LNCAP (cell line): Measurements from ENCODE around the gene GPA33.

ENCODE experiments used
- CTCF ChIP-seq: fragments of 450-650 bp; IDR thresholded peaks from 2 replicates; pipeline ENCODE4 v1.5.1; 2017; ENCODE audit warnings: mild to moderate bottlenecking

Gene GPA33

GRCh38 chr1:167115655-167116054 is 25.5 kb upstream of the GPA33 start:
- no peak for TF ChIP-seq CTCF

- TF ChIP-seq CTCF: no peak
These were observed 24.5 kb upstream of the GPA33 start for GRCh38 chr1:167114725-167115124.

DNA sequence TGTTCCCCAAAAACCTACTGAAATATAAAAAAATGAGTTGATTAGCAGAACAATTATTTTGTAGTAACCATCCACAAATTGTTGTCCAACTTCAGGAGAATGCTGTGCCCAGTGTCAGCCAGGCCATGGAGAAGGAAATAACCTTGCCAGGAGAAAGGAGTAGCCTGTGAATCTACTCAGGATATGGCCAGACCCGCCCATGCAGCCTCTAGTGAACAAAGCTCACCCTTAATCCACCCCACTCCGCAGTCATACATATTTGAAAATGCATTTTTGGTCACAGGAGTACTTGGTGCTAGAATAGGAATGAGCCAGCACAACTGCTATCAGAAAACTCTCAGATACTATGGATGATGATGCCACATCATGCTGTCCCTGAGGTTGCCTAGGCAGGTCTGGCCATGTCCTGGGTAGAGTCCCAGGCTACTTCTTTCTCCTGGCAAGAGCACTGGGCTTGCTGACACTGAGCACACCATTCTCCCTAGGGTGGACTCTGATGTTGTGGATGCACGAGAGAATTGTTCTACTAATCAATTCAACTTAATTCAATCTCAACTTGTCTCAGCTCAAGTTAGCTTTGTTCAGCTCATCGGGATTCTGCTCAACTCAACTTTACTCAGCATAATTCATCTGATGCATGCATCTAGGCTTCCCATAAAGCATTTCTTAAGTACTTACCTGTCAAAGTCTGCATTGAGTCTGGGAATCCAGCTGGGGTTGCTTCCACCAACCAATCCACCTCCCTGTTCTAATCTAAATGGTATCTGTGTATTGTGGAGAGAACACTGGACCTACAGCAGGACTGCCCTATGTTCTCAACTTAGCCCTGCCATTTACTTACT is 21.9 kb upstream of the GPA33 start:
- TF ChIP-seq CTCF: no peak

- no peak for TF ChIP-seq CTCF
These were observed 20.4 kb upstream of the GPA33 start for GRCh38 chr1:167110586-167110985.

GRCh38 chr1:167109125-167109524 is 18.9 kb upstream of the GPA33 start:
- TF ChIP-seq CTCF: no peak

GRCh38 chr1:167107456-167107855 is 17.3 kb upstream of the GPA33 start:
- no peak for TF ChIP-seq CTCF

DNA sequence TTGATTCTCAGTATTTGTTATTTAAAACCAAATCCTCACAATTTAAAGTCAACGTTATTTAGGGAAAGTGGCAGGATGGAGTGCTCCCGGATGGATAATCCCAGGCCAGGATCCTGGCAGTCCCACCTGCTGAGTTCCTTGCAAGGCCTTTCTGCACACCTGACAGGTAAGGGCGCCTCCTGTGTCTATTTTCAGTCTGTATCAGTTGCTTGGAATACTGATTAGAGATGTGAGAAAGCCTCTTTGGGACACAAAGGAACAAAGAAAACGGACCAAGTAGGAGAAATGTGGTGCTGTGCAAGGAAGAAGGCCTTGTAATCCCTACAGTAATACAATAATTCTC is 15.9 kb upstream of the GPA33 start:
- TF ChIP-seq CTCF: no peak
